Stimulated activated CD8-positive, alpha-beta memory T cell treated with anti-CD3 and anti-CD28 coated beads, Interleukin-12 subunit alpha, Interleukin-12 subunit beta, amount 100 ng/mL, for 4 hours (primary cell): ENCODE results near the gene TRPC4.

Experiments used
- DNase-seq: peaks from one replicate; pipeline ENCODE4 v3.0.0-alpha.2; 2020; ENCODE audit warnings: low read depth

Gene TRPC4

GRCh38 chr13:37869756-37870488 is at the start of gene TRPC4:
Gene TRPC4 (minus strand): TSS chr13:37869772. CDS start chr13:37783333, 86,439 bp downstream.
- DNase-seq: no peak

DNA sequence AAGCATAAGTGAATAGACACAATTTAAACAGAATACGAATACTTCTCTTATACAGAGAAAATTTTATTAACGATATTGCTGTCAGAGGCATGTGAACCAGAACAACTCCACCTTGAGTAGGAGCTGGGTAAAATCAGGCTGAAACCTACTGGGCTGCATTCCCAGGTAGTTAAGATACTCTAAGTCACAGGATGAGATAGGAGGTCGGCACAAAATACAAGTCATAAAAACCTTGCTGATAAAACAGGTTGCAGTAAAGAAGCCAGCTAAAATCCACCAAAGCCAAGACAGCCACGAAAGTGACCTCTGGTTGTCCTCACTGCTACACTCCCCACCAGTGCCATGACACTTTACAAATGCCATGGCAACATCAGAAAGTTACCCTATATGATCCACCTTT is 49.2 kb upstream of the TRPC4 start:
- DNase-seq: no peak

DNA sequence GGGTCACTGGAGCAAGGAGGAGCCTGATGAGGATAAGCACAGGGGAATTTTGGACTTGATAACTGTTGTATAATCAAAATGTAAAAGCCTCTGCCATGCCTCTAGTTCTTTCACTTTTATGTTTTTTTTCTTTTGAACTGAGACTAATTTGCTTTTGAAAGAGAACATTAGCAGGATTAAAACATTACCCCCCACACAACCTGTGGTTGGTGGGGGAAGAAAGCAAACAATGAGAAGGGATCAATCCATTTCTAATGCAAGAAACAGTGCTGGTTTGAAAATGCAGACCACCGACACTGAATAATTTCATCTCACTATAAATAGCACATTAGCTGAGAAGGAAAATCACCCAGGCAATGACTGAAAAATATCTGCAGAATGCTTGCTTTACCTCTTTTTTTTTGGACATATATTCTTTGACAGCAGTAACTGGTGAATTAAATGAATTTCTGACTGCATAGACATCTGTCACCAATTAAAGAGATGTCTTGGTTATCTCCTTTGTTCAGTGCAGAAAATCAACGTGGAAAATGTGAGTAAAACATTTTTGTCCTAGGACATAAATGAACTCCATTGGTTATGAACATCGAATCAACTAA is 48.6 kb upstream of the TRPC4 start:
- no peak for DNase-seq

GRCh38 chr13:37914781-37915391 is 45.3 kb upstream of the TRPC4 start:
- DNase-seq: no peak

DNA sequence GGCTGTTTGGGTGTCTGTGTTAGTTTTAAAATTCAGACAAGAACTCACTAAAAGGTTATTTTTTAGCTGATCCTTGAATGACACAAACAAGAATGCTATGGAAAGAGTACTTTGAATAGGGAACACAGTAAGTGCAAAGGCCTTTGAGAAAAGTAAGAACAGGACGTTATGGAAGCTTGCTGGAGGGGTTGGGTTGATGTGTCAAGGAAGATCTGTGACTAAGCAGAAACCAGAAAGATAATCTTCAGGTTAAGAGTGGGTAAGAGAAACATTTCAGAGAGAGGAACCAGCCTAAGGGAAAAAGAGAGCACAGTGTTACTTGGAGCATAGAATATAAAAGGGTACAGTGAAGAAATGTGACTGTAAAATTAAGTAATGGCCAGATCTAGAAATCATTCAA is 41.2 kb upstream of the TRPC4 start:
- DNase-seq: no peak

DNA sequence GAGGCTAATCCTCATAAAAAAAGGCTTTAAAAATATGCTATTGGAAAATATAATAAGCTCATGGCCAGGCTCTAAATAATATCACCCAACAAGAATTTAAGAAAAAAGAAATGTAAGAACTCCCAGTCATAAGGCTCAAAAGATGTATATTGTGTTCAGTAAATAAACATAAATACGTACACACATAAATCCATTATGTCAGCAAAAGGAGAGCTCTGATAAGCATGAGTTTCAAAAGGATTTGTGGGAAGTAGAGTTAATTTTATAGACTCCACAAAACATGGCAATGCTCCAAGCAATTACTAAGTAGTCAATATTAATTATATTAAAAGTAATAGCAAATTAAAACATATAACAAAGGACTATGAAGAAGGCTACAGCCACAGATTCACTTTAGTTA is 37.3 kb upstream of the TRPC4 start:
- DNase-seq: no peak

DNA sequence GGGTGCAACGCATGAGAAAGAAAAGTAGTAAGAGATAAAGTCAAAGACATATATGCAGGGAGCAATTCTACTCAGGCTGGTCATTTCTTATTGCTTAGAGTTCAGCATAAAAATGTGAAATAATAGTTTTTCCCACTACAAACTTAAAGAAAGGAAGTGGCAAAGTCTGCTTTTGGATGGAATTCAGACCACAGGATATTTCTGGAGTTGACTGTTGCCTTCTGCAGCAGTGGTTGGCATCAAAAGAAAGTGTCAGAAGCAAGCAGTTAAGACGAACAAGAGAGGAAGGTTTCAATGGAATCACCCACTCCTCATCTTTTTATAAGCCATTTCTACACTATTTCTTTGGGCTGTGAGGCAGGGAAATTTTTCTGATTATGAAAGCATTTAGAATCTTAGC is 36.2 kb upstream of the TRPC4 start:
- no peak for DNase-seq

DNA sequence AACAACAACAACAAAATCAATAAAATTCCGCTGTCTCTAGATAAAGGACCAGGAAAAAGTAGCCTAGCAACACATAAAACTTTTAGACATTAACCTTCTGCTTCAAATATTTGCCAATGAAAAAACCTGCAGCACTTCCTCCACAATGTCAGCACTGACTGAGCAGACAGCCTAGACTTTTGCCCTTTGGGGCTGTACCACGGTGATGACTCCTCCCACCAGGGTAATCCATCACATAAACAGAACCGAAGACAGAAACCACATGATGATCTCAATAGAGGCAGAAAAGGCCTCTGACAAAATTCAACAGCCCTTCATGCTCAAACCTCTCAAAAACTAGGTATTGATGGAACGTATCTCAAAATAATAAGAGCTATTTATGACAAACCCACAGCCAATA is 30.2 kb upstream of the TRPC4 start:
- DNase-seq: no peak

- DNase-seq: no peak
Observed at GRCh38 chr13:37893321-37893720, 23.7 kb upstream of the TRPC4 start.

- no peak for DNase-seq
Observed at GRCh38 chr13:37889820-37890219, 20.2 kb upstream of the TRPC4 start.

GRCh38 chr13:37889102-37889501 is 19.5 kb upstream of the TRPC4 start:
- no peak for DNase-seq

DNA sequence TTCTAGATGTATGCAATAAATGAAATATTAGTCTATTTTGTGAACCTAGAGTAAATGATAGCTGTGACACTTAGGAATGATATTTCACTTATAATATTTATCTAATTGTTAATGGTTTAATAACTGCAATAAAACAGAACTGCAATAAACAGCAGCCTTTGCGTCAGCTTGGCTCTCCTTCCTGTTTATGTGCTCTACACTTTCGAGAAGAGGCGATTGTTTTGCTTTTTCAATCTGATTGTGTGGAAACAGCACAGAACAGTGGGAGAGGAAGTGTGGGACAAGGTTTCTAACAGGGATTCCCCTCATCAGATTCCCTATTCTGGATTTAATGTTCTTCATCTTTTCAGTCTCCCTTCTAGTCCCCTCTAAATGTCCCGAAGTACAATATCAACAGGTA is 17.3 kb upstream of the TRPC4 start:
- DNase-seq: no peak

GRCh38 chr13:37884674-37885073 is 15.1 kb upstream of the TRPC4 start:
- DNase-seq: no peak

DNA sequence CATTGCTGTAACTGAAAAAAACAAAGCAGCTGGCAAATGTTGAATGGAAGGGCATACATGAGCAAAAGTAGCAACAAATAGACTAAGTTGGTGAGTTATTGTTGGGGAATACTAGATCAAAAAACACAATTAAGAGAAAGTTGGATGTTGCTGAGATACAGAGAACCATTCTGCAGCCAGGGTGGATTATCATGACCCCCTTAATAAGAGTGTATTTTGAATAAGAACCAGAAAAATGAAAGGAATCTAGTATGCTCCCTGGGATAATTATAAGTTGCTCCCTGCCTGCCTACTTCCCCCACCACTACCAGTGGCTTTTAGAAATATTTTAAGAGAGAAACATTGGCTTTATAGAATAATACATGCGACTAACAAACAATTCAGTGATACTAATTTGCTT is 14.5 kb upstream of the TRPC4 start:
- no peak for DNase-seq

DNA sequence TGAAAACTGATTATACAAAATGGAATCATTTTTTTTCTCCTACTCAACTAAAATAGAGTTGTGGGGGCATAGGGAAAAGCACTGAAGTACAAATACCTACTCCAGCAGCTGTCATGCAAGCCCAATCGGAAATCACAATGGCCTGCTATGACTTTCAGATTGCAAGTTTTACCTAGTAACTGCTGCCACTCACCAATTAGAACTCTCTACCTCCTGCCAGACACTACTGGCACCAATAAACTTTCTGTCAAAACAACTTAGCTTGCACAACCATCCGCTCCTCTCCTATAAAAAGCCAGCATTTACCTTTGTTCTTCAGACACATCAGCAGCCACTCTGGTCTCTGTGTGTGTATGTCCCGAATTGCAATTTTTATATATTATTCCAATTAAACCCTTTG is 9.3 kb upstream of the TRPC4 start:
- no peak for DNase-seq

- no peak for DNase-seq
Observed at GRCh38 chr13:37878496-37878895, 8.9 kb upstream of the TRPC4 start.

DNA sequence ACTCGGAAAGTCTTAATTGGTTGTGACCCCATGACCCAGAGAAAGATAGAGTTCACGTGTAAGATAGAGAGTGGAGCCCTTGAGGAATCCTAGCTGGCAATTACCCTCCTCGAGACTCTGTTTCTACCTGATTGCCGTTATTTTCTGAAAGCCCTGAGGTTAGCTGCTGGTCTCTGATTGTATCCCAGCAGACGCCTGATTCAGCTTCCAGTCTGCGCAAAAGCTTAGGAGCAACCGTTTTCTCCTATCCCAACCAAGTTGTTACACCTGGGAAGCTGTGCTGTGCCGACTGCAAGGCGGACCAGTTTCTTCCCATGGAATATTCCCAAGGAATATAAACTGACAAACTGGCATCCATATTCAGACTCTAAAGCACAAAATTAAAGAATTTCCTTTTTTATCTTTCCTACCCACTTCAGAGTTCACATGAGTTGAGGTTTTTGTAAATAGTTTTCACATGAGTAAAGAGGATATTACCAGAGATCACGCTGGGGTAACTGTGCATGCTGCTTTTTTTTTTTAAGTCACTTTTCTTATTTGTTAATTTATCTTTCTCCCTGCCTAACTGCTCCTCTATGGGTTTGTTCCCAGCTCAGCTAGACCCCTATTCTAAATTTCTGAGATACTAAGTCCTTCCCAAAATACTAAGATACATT is 1.5 kb upstream of the TRPC4 start:
- no peak for DNase-seq

GRCh38 chr13:37870489-37870845 is 895 bp upstream of the TRPC4 start:
- DNase-seq: no peak

DNA sequence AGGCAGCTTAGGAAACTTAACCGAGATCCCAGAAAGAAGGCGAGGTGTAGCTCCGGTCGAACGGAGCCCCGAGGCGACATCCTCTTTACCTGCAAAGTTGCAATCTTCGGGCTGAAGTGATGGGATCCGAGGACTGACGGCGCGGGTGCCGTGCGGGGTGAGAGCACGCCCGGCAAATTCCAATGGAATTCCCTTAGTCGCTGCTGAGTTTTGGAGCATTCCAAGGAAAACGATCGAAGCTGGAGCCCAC is 141 bp downstream of the TRPC4 start:
- DNase-seq: no peak

GRCh38 chr13:37868691-37869505 is 674 bp downstream of the TRPC4 start:
- DNase-seq: no peak

DNA sequence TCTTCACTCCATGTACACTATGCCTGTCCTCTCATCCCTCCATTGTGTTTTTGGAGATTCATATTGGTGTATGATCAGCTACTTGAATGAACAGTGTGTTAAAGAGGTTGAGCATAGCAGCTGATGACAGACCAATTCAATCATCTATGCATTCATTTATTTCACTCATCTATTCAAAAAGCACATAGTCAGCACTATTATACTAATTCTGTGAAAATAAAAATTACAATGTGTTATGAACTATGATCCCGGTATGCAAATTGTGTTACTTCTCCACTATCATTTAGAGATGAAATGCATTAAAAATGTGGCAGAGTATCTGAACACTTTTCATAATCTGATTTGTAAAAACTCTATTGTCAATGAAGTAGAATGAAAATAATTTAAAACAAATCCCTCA is 5.9 kb downstream of the TRPC4 start:
- no peak for DNase-seq

DNA sequence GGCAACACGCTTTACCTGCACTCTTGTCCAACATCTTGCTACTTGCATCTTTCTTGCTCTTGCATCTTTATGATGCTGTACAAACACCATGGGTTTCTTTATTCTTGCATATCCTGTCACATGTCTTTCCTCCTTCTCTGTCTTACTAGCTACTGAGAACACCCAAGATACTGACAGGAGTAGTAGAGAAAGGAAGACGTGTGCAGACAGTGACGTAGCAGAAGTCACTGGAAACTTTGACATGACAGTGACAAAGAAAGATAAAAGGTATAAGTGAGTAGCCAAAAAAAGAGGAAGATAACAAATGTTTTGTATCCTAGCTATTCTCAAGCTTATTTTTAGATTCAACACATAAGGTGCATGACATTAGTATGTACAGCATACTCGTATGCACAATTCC is 34.2 kb downstream of the TRPC4 start:
- DNase-seq: no peak

- DNase-seq: no peak
Observed at GRCh38 chr13:37833411-37833810, 36.2 kb downstream of the TRPC4 start.
